ENCODE data around the gene TNFSF8.

TNFSF8 gene

DNA sequence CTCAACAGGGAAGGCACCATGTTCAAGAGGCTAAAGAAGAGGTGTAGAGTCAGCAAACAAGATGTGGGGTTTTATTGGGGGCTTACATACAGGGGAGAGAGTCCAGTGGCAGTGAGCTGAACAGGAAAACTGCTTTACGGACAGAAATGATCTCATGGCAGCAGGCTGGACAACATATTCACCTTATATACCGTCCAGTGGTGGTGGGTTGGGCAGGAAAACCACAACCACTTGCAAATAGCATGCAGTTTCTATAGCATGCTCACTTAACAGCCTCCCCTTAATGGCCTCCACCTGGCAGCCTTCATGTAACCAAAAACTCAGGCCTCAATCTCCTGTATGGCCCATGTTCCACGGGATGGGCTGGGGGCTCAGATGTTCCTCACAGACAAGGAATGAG, 5.4 kb downstream of the TNFSF8 start:
- WGBS, 2 donors (ENCODE audit: extremely low coverage in 2 of 2, insufficient read length in 2 of 2, insufficient replicate concordance in 1 of 2) = no CpG with 5 or more reads among the region's 3 CpGs
- Histone ChIP-seq H2BK120ac (ENCODE audit: low read depth, low read length) (no peak overlapping the region), H2BK12ac (ENCODE audit: low read length) (no peak overlapping the region)

DNA sequence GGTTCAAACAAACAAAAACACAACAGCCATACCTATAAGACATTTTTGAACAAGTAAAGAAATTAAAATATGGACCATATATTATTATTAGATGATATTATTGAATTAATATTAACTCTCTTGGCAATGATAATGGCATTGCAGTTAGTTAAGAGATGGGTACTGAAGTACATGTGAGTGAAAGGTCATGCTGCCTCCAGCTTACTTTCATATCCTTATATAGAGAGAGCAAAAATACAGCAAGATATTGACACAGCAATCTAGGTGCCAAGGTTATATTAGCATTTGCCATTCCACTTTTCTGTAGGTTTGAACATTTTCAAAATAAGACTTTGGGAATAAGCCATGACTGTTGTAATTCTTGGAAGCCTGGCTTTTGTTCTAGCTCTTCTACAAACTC, 6.1 kb downstream of the TNFSF8 start:
- no peak overlapping the region for H3K18ac ChIP-seq (ENCODE audit: low read length)
- peaks cover 0 to 1% of the 10 kb centered on the region in 2 donors for H3K4me1 ChIP-seq (ENCODE audit: control insufficient read depth in 2 of 2, insufficient read depth in 1 of 2, low read depth in 1 of 2, low read length in 2 of 2)
- H4K8ac ChIP-seq (ENCODE audit: low read depth, low read length) = no peak overlapping the region
- no peak overlapping the region for H2AK5ac ChIP-seq (ENCODE audit: low read depth, low read length)
- no peaks in the 10 kb centered on the region for H3K36me3 ChIP-seq (replicated peaks in 1 of 2; ENCODE audit: control insufficient read depth in 2 of 2, insufficient read depth in 2 of 2, low read length in 2 of 2)
- no peak overlapping the region for H3K27ac ChIP-seq (replicated peaks; ENCODE audit: low read length)
- no peak overlapping the region for H3K23ac ChIP-seq (ENCODE audit: low read depth, low read length, poor library complexity)
- H4K91ac ChIP-seq (ENCODE audit: low read depth, low read length, poor library complexity) = no peak overlapping the region
- no peak overlapping the region for H3K4me3 ChIP-seq (ENCODE audit: low read length in 2 of 2)
- no peaks in the 10 kb centered on the region for H3K9me3 ChIP-seq (replicated peaks in 1 of 2; ENCODE audit: control insufficient read depth in 2 of 2, insufficient read depth in 1 of 2, low read depth in 1 of 2, low read length in 2 of 2)
- no peak overlapping the region for H3K9ac ChIP-seq (ENCODE audit: low read depth, low read length, poor library complexity)
- H3K14ac ChIP-seq (ENCODE audit: low read length) = no peak overlapping the region
- peaks cover 0 to 10% (median 0%) of the 10 kb centered on the region in 3 experiments for H3K27me3 ChIP-seq (ENCODE audit: control insufficient read depth in 3 of 3, insufficient read depth in 3 of 3, low read depth in 1 of 3, low read length in 3 of 3)
- H3K4ac ChIP-seq (ENCODE audit: low read length) = no peak overlapping the region
- H2BK120ac ChIP-seq (ENCODE audit: low read depth, low read length) = no peak overlapping the region
- H2AFZ ChIP-seq (ENCODE audit: low read length) = no peak overlapping the region
- H3K4me2 ChIP-seq (ENCODE audit: insufficient read depth, low read length, poor library complexity, severe bottlenecking) = no peak overlapping the region
- no peak for DNase-seq (ENCODE audit: low spot score)
- H2BK5ac ChIP-seq (ENCODE audit: low read length) = no peak overlapping the region
- H3K79me1 ChIP-seq (ENCODE audit: low read depth, low read length) = no peaks in the 10 kb centered on the region
- H2BK12ac ChIP-seq (ENCODE audit: low read length) = no peak overlapping the region
- H2BK15ac ChIP-seq (ENCODE audit: low read length) = no peak overlapping the region

More for the DNA sequence above, 5.4 kb downstream of the TNFSF8 start:
- Histone ChIP-seq H3K4me2 (ENCODE audit: insufficient read depth, low read length, poor library complexity, severe bottlenecking) (no peak overlapping the region), H3K27ac (replicated peaks; ENCODE audit: low read length) (no peak overlapping the region), H3K4ac (ENCODE audit: low read length) (no peak overlapping the region), H3K14ac (ENCODE audit: low read length) (no peak overlapping the region), H2BK5ac (ENCODE audit: low read length) (no peak overlapping the region), H3K36me3 (replicated peaks in 1 of 2; ENCODE audit: control insufficient read depth in 2 of 2, insufficient read depth in 2 of 2, low read length in 2 of 2) (no peaks in the 10 kb centered on the region), H2BK15ac (ENCODE audit: low read length) (no peak overlapping the region), H4K8ac (ENCODE audit: low read depth, low read length) (no peak overlapping the region), H2AFZ (ENCODE audit: low read length) (no peak overlapping the region), H3K9ac (ENCODE audit: low read depth, low read length, poor library complexity) (no peak overlapping the region), H3K79me1 (ENCODE audit: low read depth, low read length) (no peaks in the 10 kb centered on the region), H2AK5ac (ENCODE audit: low read depth, low read length) (no peak overlapping the region), H3K4me1 (ENCODE audit: control insufficient read depth in 2 of 2, insufficient read depth in 1 of 2, low read depth in 1 of 2, low read length in 2 of 2) (no peaks in the 10 kb centered on the region), H3K18ac (ENCODE audit: low read length) (no peak overlapping the region), H3K23ac (ENCODE audit: low read depth, low read length, poor library complexity) (no peak overlapping the region), H3K27me3 (ENCODE audit: control insufficient read depth in 3 of 3, insufficient read depth in 3 of 3, low read depth in 1 of 3, low read length in 3 of 3) (peaks cover 0 to 12% (median 0%) of the 10 kb centered on the region in 3 experiments), H3K4me3 (ENCODE audit: low read length in 2 of 2) (no peak overlapping the region), H4K91ac (ENCODE audit: low read depth, low read length, poor library complexity) (no peak overlapping the region), H3K9me3 (replicated peaks in 1 of 2; ENCODE audit: control insufficient read depth in 2 of 2, insufficient read depth in 1 of 2, low read depth in 1 of 2, low read length in 2 of 2) (no peaks in the 10 kb centered on the region)
- DNase-seq (ENCODE audit: low spot score) = no peak

DNA sequence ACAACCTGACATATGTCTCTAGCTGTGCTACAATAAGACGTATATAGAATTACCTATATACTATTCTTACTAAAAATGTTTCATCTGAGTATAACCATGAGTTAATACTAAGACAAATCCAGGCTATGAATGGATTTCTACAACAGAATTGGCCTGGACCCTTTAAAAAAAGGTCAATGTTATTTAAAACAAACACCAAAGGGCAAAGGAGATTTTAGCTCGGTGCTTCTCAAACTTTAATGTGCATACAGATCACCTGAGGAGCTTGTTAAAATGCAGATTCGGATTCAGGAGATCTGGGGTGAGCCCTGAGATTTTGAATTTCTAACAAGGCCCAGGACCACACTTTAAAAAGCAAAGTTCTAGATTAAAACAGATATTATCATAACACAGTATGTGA, 6.5 kb downstream of the TNFSF8 start:
- no peak overlapping the region for H2BK12ac ChIP-seq (ENCODE audit: low read length)
- WGBS, 2 donors (ENCODE audit: extremely low coverage in 2 of 2, insufficient read length in 2 of 2, insufficient replicate concordance in 1 of 2) = no CpG with 5 or more reads among the region's 3 CpGs
- no peak overlapping the region for H3K4ac ChIP-seq (ENCODE audit: low read length)
- no peaks in the 10 kb centered on the region for H3K9me3 ChIP-seq (replicated peaks in 1 of 2; ENCODE audit: control insufficient read depth in 2 of 2, insufficient read depth in 1 of 2, low read depth in 1 of 2, low read length in 2 of 2)
- peaks cover 0 to 6% (median 0%) of the 10 kb centered on the region in 3 experiments for H3K27me3 ChIP-seq (ENCODE audit: control insufficient read depth in 3 of 3, insufficient read depth in 3 of 3, low read depth in 1 of 3, low read length in 3 of 3)
- H3K27ac ChIP-seq (replicated peaks; ENCODE audit: low read length) = no peak overlapping the region
- H4K91ac ChIP-seq (ENCODE audit: low read depth, low read length, poor library complexity) = no peak overlapping the region
- no peaks in the 10 kb centered on the region for H3K36me3 ChIP-seq (replicated peaks in 1 of 2; ENCODE audit: control insufficient read depth in 2 of 2, insufficient read depth in 2 of 2, low read length in 2 of 2)
- no peak overlapping the region for H2AFZ ChIP-seq (ENCODE audit: low read length)
- H3K18ac ChIP-seq (ENCODE audit: low read length) = no peak overlapping the region
- no peak overlapping the region for H3K23ac ChIP-seq (ENCODE audit: low read depth, low read length, poor library complexity)
- no peak overlapping the region for H2BK120ac ChIP-seq (ENCODE audit: low read depth, low read length)
- no peak overlapping the region for H2BK5ac ChIP-seq (ENCODE audit: low read length)
- peaks cover 0 to 1% of the 10 kb centered on the region in 2 donors for H3K4me1 ChIP-seq (ENCODE audit: control insufficient read depth in 2 of 2, insufficient read depth in 1 of 2, low read depth in 1 of 2, low read length in 2 of 2)
- H3K9ac ChIP-seq (ENCODE audit: low read depth, low read length, poor library complexity) = no peak overlapping the region
- no peak overlapping the region for H2BK15ac ChIP-seq (ENCODE audit: low read length)
- no peak overlapping the region for H3K4me3 ChIP-seq (ENCODE audit: low read length in 2 of 2)
- H3K14ac ChIP-seq (ENCODE audit: low read length) = no peak overlapping the region
- no peak for DNase-seq (ENCODE audit: low spot score)
- H3K79me1 ChIP-seq (ENCODE audit: low read depth, low read length) = no peaks in the 10 kb centered on the region
- no peak overlapping the region for H2AK5ac ChIP-seq (ENCODE audit: low read depth, low read length)
- no peak overlapping the region for H3K4me2 ChIP-seq (ENCODE audit: insufficient read depth, low read length, poor library complexity, severe bottlenecking)
- H4K8ac ChIP-seq (ENCODE audit: low read depth, low read length) = no peak overlapping the region

DNA sequence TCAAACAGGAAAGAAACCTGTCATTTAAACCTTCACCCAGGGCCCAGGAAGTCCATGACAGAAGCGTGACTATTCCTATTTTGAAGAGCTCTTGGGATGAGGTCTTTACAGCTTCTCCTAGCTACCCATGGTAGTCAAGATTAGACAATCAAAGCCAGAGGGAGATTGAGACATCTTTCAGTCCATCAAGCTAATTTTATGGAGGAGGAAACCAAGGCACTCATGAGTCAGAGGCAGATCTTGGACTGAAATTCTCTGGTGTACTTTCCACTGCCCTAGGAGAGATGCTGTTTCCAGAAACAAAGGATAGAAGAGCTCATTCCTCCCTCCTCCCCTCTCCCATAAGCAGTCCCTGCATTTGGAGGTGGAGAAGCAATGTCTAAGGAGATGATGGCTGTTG, 9.2 kb downstream of the TNFSF8 start:
- H3K9ac ChIP-seq (ENCODE audit: low read depth, low read length, poor library complexity) = no peak overlapping the region
- no peak overlapping the region for H2BK15ac ChIP-seq (ENCODE audit: low read length)
- H3K9me3 ChIP-seq (replicated peaks in 1 of 2; ENCODE audit: control insufficient read depth in 2 of 2, insufficient read depth in 1 of 2, low read depth in 1 of 2, low read length in 2 of 2) = no peaks in the 10 kb centered on the region
- H3K23ac ChIP-seq (ENCODE audit: low read depth, low read length, poor library complexity) = no peak overlapping the region
- H3K4me2 ChIP-seq (ENCODE audit: insufficient read depth, low read length, poor library complexity, severe bottlenecking) = no peak overlapping the region
- H3K4me1 ChIP-seq (ENCODE audit: control insufficient read depth in 2 of 2, insufficient read depth in 1 of 2, low read depth in 1 of 2, low read length in 2 of 2) = peaks cover 0 to 1% of the 10 kb centered on the region in 2 donors
- no peak overlapping the region for H3K14ac ChIP-seq (ENCODE audit: low read length)
- no peaks in the 10 kb centered on the region for H3K79me1 ChIP-seq (ENCODE audit: low read depth, low read length)
- no peak overlapping the region for H4K8ac ChIP-seq (ENCODE audit: low read depth, low read length)
- H3K18ac ChIP-seq (ENCODE audit: low read length) = no peak overlapping the region
- no peaks in the 10 kb centered on the region for H3K36me3 ChIP-seq (replicated peaks in 1 of 2; ENCODE audit: control insufficient read depth in 2 of 2, insufficient read depth in 2 of 2, low read length in 2 of 2)
- no peak overlapping the region for H3K4me3 ChIP-seq (ENCODE audit: low read length in 2 of 2)
- H2AK5ac ChIP-seq (ENCODE audit: low read depth, low read length) = no peak overlapping the region
- H3K4ac ChIP-seq (ENCODE audit: low read length) = no peak overlapping the region
- no peak overlapping the region for H4K91ac ChIP-seq (ENCODE audit: low read depth, low read length, poor library complexity)
- no peak overlapping the region for H3K27ac ChIP-seq (replicated peaks; ENCODE audit: low read length)
- no peak overlapping the region for H2AFZ ChIP-seq (ENCODE audit: low read length)
- no peak overlapping the region for H2BK12ac ChIP-seq (ENCODE audit: low read length)
- H2BK5ac ChIP-seq (ENCODE audit: low read length) = no peak overlapping the region
- no peak for DNase-seq (ENCODE audit: low spot score)
- WGBS, 2 donors (ENCODE audit: extremely low coverage in 2 of 2, insufficient read length in 2 of 2, insufficient replicate concordance in 1 of 2) = no CpG with 5 or more reads among the region's 1 CpG
- no peak overlapping the region for H2BK120ac ChIP-seq (ENCODE audit: low read depth, low read length)
- H3K27me3 ChIP-seq (ENCODE audit: control insufficient read depth in 3 of 3, insufficient read depth in 3 of 3, low read depth in 1 of 3, low read length in 3 of 3) = peaks cover 0 to 3% (median 0%) of the 10 kb centered on the region in 3 experiments

Measured in neuronal stem cell (in vitro differentiated cells).